Gastroesophageal sphincter (tissue), 3 donors: Measurements from ENCODE around the gene MACROD2.

Experiments used
- CTCF ChIP-seq, 4 experiments: fragments of 200-600 bp in 2 of 4; fragments of 450-650 bp in 2 of 4; sonication (generic) in 1 of 4; IDR thresholded peaks; one replicate each; pipeline ENCODE4 v1.5.1; 2017 to 2019; ENCODE audit warnings: antibody characterized with exemption in 4 of 4, mild to moderate bottlenecking in 2 of 4, moderate library complexity in 2 of 4
- EP300 ChIP-seq: sonication (generic); formaldehyde crosslinking; IDR thresholded peaks from one replicate; pipeline ENCODE4 v1.6.1; 2017; ENCODE audit warnings: antibody characterized with exemption, mild to moderate bottlenecking
- POLR2A ChIP-seq, 2 donors: fragments of 450-650 bp; IDR thresholded peaks; one replicate each; pipeline ENCODE4 v1.6.1; 2017; ENCODE audit warnings: antibody characterized with exemption in 2 of 2, mild to moderate bottlenecking in 2 of 2, moderate library complexity in 1 of 2

GRCh38 chr20:15584507-15584906, 1589.2 kb downstream of the MACROD2 start:
- no peak for TF ChIP-seq EP300
- no peak for TF ChIP-seq CTCF (IDR thresholded peaks at IDR 0.05)
- TF ChIP-seq POLR2A (IDR thresholded peaks at IDR 0.05) = no peak
